Ectodermal cell (in vitro differentiated cells): ENCODE results near the gene ANAPC5.
A peak's percentile ranks its signal among the peaks of the same experiment; 100 is the strongest.

Experiments used
- H3K27ac ChIP-seq: 2 replicates; pipeline ENCODE4 v1.7.0; 2013; ENCODE audit warnings: mild to moderate bottlenecking, low read depth, low read length; ENCODE audit not compliant: insufficient read depth, poor library complexity, severe bottlenecking
- H3K27me3 ChIP-seq: 2 replicates; pipeline ENCODE4 v1.7.0; 2013; ENCODE audit warnings: mild to moderate bottlenecking, low read length; ENCODE audit not compliant: insufficient read depth, control insufficient read depth, poor library complexity, severe bottlenecking
- H3K36me3 ChIP-seq: one replicate; pipeline ENCODE4 v1.7.0; 2013; ENCODE audit warnings: low read length; ENCODE audit not compliant: control insufficient read depth, insufficient read depth
- H3K4me1 ChIP-seq: one replicate; pipeline ENCODE4 v1.7.0; 2013; ENCODE audit warnings: low read length; ENCODE audit not compliant: control insufficient read depth, insufficient read depth
- H3K4me3 ChIP-seq: 2 replicates; pipeline ENCODE4 v1.7.0; 2013; ENCODE audit warnings: low read depth, low read length, control low read depth; ENCODE audit not compliant: insufficient read depth
- H3K9me3 ChIP-seq: 2 replicates; pipeline ENCODE4 v1.7.0; 2013; ENCODE audit warnings: mild to moderate bottlenecking, low read length, moderate library complexity; ENCODE audit not compliant: control insufficient read depth
- WGBS, 2 experiments: methylation state at CpG; one replicate each; pipeline ENCODE4 v1.1.7; 2013; ENCODE audit warnings: missing lambda C conversion rate in 2 of 2; 5-methylcytosine and 5-hydroxymethylcytosine counted together

ANAPC5 gene

DNA sequence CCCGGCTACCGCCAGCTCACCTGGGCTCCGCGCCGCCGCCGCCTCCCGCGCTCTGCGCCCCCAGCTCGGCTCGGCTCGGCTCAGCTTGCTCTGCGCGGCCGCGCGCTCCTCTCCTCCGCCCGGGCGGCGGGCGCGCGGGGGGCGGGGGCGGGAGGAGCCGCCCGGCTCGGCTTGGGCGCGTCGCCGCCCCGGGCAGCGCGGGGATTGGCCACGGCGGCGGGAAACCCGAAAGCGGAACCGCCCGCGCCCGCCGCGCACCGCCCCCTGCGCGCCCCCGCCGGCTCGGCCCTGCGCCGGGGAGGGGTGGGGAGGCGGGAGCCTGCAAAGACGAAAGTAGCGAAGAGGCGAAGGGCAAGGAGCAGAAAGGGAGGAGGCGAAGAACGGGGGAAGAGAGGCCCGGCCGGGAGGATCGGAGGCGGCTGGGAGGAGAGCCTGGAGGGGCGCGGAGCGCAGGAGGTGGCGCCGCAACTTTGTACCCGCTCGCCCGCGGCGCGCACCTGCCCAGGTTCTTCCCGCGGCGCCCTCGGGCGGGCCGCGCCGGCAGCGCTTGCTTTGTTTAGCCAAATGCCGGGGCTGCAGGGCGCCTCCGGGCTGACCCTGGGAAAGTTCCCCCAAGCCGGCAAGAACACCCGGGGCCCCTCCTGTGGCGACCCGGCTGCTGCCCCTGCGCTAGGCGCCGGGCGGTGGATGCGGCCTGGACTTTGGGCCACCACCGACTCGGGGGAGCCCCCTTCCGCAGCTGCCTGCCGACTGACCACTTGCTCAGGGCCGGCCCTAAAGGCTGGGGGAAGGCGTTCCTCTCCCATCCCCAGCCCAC is 55.4 kb downstream of the ANAPC5 start, which contains the start of gene CAMKK2:
CAMKK2 (minus strand) TSS at position 92 of the 817 bp plus-strand sequence. CDS start 22,183 bp downstream, outside the sequence.
- Histone ChIP-seq H3K9me3 (no peaks in the 10 kb centered on the region), H3K27me3 (no peaks in the 10 kb centered on the region), H3K27ac (peak within 1 kb of the TSS; percentile 86), H3K4me1 (peaks cover 3% of the 10 kb centered on the region), H3K36me3 (no peaks in the 10 kb centered on the region), H3K4me3 (peak within 1 kb of the TSS; percentile 89)
- 0% methylated on average over 104 of the region's 104 CpGs for WGBS, 2 experiments

DNA sequence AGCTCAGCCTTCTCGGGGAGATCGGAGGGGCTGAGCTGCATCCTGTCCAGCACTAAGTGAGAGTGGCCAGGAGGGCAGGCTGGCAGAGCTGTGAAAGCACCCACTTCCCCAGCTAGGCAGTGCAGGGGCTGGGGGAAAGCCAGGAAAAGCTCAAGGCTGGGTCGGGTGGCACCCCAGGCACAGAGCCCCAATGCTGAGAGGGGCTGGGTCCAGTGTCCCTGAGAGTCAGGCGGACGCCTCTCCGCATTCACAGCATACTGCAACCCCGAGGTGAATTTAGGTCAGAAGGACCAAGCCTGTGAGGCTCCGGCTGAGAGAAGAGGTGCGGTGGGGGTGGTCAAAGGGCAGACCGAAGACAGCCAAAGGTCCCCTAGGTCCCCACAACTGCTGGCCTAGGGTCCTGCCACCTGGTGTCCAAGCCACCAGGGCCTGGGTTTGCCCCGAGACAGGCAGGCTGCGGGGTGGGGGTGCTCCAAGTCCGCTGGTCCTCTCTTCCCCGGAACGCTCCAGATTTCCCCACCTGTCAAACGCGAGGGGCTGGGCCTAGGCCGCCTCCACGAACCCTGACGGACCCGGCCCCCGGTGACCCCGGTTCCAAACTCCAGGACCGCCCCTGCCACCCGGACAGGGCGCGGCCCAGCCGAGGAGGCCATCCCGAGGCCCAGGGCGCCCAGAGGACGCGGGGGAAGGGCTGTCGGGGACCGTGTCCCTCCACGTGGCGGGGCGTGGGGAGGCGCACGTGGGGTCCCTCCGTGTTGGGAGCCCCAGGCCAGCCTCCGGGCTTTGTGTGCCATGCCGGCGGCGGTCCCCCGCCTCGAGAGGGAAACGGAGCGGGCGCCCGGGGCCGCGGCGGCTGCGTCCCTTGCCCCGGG is 56.2 kb downstream of the ANAPC5 start:
- Histone ChIP-seq H3K27ac (no peak overlapping the region), H3K4me3 (peak overlapping the region; percentile 89), H3K36me3 (no peaks in the 10 kb centered on the region), H3K4me1 (peaks cover 3% of the 10 kb centered on the region), H3K9me3 (no peaks in the 10 kb centered on the region), H3K27me3 (no peaks in the 10 kb centered on the region)
- 0% methylated on average over 55 of the region's 55 CpGs for WGBS, 2 experiments

- 18 to 31% methylated on average over 6 to 7 of the region's 7 CpGs for WGBS, 2 experiments
- H3K27me3 ChIP-seq: no peaks in the 10 kb centered on the region
- peaks cover 3% of the 10 kb centered on the region for H3K4me1 ChIP-seq
- peak overlapping the region; percentile 89 for H3K4me3 ChIP-seq
- H3K27ac ChIP-seq: no peak overlapping the region
- no peaks in the 10 kb centered on the region for H3K36me3 ChIP-seq
- H3K9me3 ChIP-seq: no peaks in the 10 kb centered on the region
Observed at GRCh38 chr12:121295116-121295745, 57.0 kb downstream of the ANAPC5 start.

DNA sequence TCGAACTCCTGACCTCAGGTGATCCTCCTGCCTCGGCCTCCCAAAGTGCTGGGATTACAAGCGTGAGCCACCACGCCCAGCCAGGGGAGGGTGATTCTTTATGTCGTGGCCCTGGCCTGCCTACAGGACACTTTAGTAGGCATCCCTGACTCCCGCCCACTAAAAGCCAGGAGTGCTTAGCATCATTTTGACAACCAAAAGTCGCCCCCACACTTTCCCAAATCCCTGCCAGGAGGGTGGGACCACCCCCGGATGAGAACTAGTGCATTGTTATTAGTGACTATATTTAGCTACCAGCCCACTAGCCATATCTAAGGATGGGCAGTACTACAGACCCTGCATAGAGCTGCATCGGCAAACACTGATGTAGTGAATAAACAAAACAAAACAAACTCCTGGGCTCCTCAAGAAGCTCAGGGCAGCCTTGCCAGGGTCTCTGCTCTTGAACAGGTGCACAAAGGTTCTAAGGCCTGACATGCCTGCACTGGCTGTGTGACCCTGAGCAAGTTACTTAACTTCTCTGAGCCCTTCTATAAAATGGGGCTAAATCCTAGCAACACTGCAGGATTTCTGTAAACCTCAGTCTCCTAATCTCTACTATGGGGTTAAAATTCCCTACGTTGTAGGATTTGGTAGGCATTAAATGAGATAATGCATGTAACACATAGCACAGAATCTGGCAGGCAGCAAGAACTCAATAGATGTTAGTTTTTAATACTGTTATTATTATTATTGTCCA is 57.9 kb downstream of the ANAPC5 start:
- Histone ChIP-seq H3K27me3 (no peaks in the 10 kb centered on the region), H3K4me3 (no peak overlapping the region), H3K9me3 (no peaks in the 10 kb centered on the region), H3K27ac (no peak overlapping the region), H3K4me1 (peaks cover 3% of the 10 kb centered on the region), H3K36me3 (no peaks in the 10 kb centered on the region)
- 93 to 98% methylated on average over 9 to 10 of the region's 10 CpGs for WGBS, 2 experiments

GRCh38 chr12:121293603-121294002 is 58.6 kb downstream of the ANAPC5 start:
- 92 to 95% methylated on average over 4 of the region's 4 CpGs for WGBS, 2 experiments
- Histone ChIP-seq H3K4me1 (peaks cover 3% of the 10 kb centered on the region), H3K27ac (no peak overlapping the region), H3K36me3 (no peaks in the 10 kb centered on the region), H3K9me3 (no peaks in the 10 kb centered on the region), H3K4me3 (no peak overlapping the region), H3K27me3 (no peaks in the 10 kb centered on the region)

DNA sequence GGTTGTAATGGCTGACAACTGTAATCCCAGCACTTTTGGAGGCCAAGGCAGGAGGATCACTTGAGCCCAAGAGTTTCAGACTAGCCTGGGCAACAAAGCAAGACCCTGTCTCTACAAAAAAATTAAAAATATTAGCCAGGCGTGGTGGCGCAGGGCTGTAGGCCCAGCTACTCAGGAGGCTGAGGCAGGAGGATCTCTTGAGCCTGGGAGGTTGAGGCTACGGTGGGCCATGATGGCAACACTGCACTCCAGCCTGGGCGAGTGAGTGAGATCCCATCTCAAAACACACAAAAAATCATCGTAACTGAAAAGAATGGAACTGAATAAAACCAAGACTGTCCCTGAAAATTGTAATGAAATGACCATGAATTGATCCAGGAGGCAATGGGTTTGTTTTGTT is 61.8 kb downstream of the ANAPC5 start:
- no peak overlapping the region for H3K4me3 ChIP-seq
- 90 to 97% methylated on average over 5 of the region's 5 CpGs for WGBS, 2 experiments
- H3K27ac ChIP-seq: no peak overlapping the region

DNA sequence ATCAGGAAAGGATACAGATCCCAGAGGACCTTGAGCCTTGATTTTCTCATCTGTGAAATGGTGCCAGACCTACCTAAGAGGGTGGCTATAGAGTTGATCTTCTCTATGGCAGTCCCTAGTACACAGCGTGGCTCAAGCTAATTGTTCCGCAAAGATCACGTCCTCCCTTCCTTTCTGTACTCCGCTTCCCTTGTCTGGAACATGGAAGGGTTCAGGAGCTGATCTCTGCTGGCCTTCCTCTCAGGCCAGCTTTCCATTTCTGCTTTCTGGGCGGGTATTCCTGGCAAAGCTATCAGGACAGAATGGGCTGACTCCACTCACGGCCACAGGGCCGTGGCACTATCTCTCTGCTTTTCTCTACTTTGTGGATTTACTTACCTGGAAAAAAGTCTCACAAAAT is 62.2 kb downstream of the ANAPC5 start:
- peaks cover 3% of the 10 kb centered on the region for H3K4me1 ChIP-seq
- H3K27me3 ChIP-seq: no peaks in the 10 kb centered on the region
- no peak overlapping the region for H3K27ac ChIP-seq
- no peaks in the 10 kb centered on the region for H3K9me3 ChIP-seq
- no peak overlapping the region for H3K4me3 ChIP-seq
- WGBS, 2 experiments: 95 to 97% methylated on average over 7 of the region's 7 CpGs
- no peaks in the 10 kb centered on the region for H3K36me3 ChIP-seq

More for the DNA sequence above, 61.8 kb downstream of the ANAPC5 start:
- Histone ChIP-seq H3K4me1 (peaks cover 3% of the 10 kb centered on the region), H3K27me3 (no peaks in the 10 kb centered on the region), H3K9me3 (no peaks in the 10 kb centered on the region), H3K36me3 (no peaks in the 10 kb centered on the region)

GRCh38 chr12:121288986-121289385 is 63.2 kb downstream of the ANAPC5 start:
- 75 to 80% methylated on average over 9 of the region's 9 CpGs for WGBS, 2 experiments
- Histone ChIP-seq H3K4me1 (no peaks in the 10 kb centered on the region), H3K27me3 (no peaks in the 10 kb centered on the region), H3K9me3 (no peaks in the 10 kb centered on the region), H3K27ac (no peak overlapping the region), H3K4me3 (no peak overlapping the region), H3K36me3 (no peaks in the 10 kb centered on the region)

- H3K36me3 ChIP-seq: no peaks in the 10 kb centered on the region
- H3K9me3 ChIP-seq: no peaks in the 10 kb centered on the region
- H3K27ac ChIP-seq: no peak overlapping the region
- H3K4me3 ChIP-seq: no peak overlapping the region
- no peaks in the 10 kb centered on the region for H3K4me1 ChIP-seq
- H3K27me3 ChIP-seq: no peaks in the 10 kb centered on the region
- 61 to 63% methylated on average over 10 of the region's 10 CpGs for WGBS, 2 experiments
Observed at GRCh38 chr12:121288158-121288845, 63.9 kb downstream of the ANAPC5 start.
